NB4 (cell line): ENCODE measurements around the gene PAK5.

Experiments
- CTCF ChIP-seq: IDR thresholded peaks from one replicate; pipeline ENCODE4 v1.5.1; 2012; ENCODE audit warnings: low read depth, low read length
- MAX ChIP-seq: IDR thresholded peaks from 2 replicates; pipeline ENCODE4 v1.6.1; 2011; ENCODE audit warnings: low read depth, low read length
- MYC ChIP-seq: IDR thresholded peaks from 2 replicates; pipeline ENCODE4 v1.6.1; 2011; ENCODE audit warnings: low read depth, low read length
- POLR2A ChIP-seq: IDR thresholded peaks from 2 replicates; pipeline ENCODE4 v1.6.1; 2011; ENCODE audit warnings: mild to moderate bottlenecking; ENCODE audit not compliant: insufficient read length; ENCODE audit errors: extremely low read depth

- TF ChIP-seq CTCF (no peak), POLR2A (no peak), MAX (no peak), MYC (no peak)
Measured at GRCh38 chr20:9575836-9576235, 263.0 kb downstream of the PAK5 start.
